GM21825 (cell line): ENCODE data around the gene CAAP1.
A peak's percentile ranks its signal among the peaks of the same experiment; 100 is the strongest.
"Not testable (repeated sequence)": the region's sequence is repeated elsewhere in the genome, so short reads cannot be mapped to it uniquely, and the experiment has no call there.

Experiments
- ATAC-seq: cut with Tn5 transposase; IDR thresholded peaks from one replicate; pipeline ENCODE4 v1.9.1; 2021; ENCODE audit warnings: mild to moderate bottlenecking, moderate library complexity; ENCODE audit not compliant: unreplicated experiment

CAAP1 gene

GRCh38 chr9:26892251-26893029 lies at the start of gene CAAP1:
Gene CAAP1 (minus strand): TSS chr9:26892802. CDS start chr9:26892715, 87 bp downstream.
- peak; percentile 94 for ATAC-seq

- ATAC-seq: no peak
These were observed 48.2 kb upstream of the CAAP1 start for GRCh38 chr9:26940779-26941178.

- ATAC-seq: no peak
These were observed 47.5 kb upstream of the CAAP1 start for GRCh38 chr9:26939955-26940711.

- no peak for ATAC-seq
These were observed 45.3 kb upstream of the CAAP1 start for GRCh38 chr9:26937816-26938371.

- no peak for ATAC-seq
These were observed 43.2 kb upstream of the CAAP1 start for GRCh38 chr9:26935847-26936246.

- no peak for ATAC-seq
These were observed 36.4 kb upstream of the CAAP1 start for GRCh38 chr9:26928902-26929495.

- ATAC-seq: no peak
These were observed 33.0 kb upstream of the CAAP1 start for GRCh38 chr9:26925609-26926008.

GRCh38 chr9:26919698-26920097 lies 27.1 kb upstream of the CAAP1 start:
- ATAC-seq: no peak

- no peak for ATAC-seq
These were observed 20.6 kb upstream of the CAAP1 start for GRCh38 chr9:26913138-26913668.

- no peak for ATAC-seq
These were observed 12.1 kb upstream of the CAAP1 start for GRCh38 chr9:26904671-26905070.

- ATAC-seq: no peak
These were observed 11.5 kb upstream of the CAAP1 start for GRCh38 chr9:26904070-26904469.

GRCh38 chr9:26893030-26893676 lies 551 bp upstream of the CAAP1 start:
- ATAC-seq: no peak

- peak; percentile 1 for ATAC-seq
These were observed 876 bp downstream of the CAAP1 start for GRCh38 chr9:26891726-26892125.

- ATAC-seq: no peak
These were observed 4.3 kb downstream of the CAAP1 start for GRCh38 chr9:26888271-26888670.

- no peak for ATAC-seq
These were observed 10.4 kb downstream of the CAAP1 start for GRCh38 chr9:26882154-26882553.

- no peak for ATAC-seq
These were observed 12.3 kb downstream of the CAAP1 start for GRCh38 chr9:26880262-26880661.

- not testable (repeated sequence) for ATAC-seq
These were observed 17.4 kb downstream of the CAAP1 start for GRCh38 chr9:26875155-26875554.

GRCh38 chr9:26870292-26870691 lies 22.3 kb downstream of the CAAP1 start:
- no peak for ATAC-seq

GRCh38 chr9:26863074-26863473 lies 29.5 kb downstream of the CAAP1 start:
- no peak for ATAC-seq

GRCh38 chr9:26856413-26857032 lies 36.1 kb downstream of the CAAP1 start:
- peak; percentile 76 for ATAC-seq
